Osteocyte (in vitro differentiated cells): Measurements from ENCODE around the gene BTK. TPM values are rescaled to one million over a fixed set of nuclear protein-coding genes. Genes with fewer than 3 reads are reported as not detected.
A peak's percentile ranks its signal among the peaks of the same experiment; 100 is the strongest.

Source experiments
- DNase-seq: peaks from one replicate; pipeline ENCODE4 v3.0.0; 2021; ENCODE audit warnings: mixed read lengths; ENCODE audit not compliant: unreplicated experiment; ENCODE audit errors: extremely low spot score
- H3K27ac Mint-ChIP-seq: one replicate; pipeline ENCODE4 v1.8.0; 2021; ENCODE audit warnings: mild to moderate bottlenecking, mixed read lengths; ENCODE audit not compliant: unreplicated experiment
- H3K27me3 Mint-ChIP-seq: one replicate; pipeline ENCODE4 v1.8.0; 2021; ENCODE audit warnings: mixed read lengths; ENCODE audit not compliant: unreplicated experiment
- H3K36me3 Mint-ChIP-seq: one replicate; pipeline ENCODE4 v1.8.0; 2021; ENCODE audit warnings: mixed read lengths; ENCODE audit not compliant: unreplicated experiment
- H3K4me1 Mint-ChIP-seq: one replicate; pipeline ENCODE4 v1.8.0; 2021; ENCODE audit warnings: mixed read lengths; ENCODE audit not compliant: unreplicated experiment
- H3K4me3 Mint-ChIP-seq: one replicate; pipeline ENCODE4 v1.8.0; 2021; ENCODE audit warnings: mild to moderate bottlenecking, moderate library complexity, mixed read lengths; ENCODE audit not compliant: unreplicated experiment
- H3K9me3 Mint-ChIP-seq: one replicate; pipeline ENCODE4 v1.8.0; 2021; ENCODE audit warnings: mixed read lengths; ENCODE audit not compliant: unreplicated experiment
- CTCF ChIP-seq: fragments of 200-600 bp; sonication (generic); IDR thresholded peaks from 2 replicates; pipeline ENCODE4 v1.5.0; 2021; ENCODE audit warnings: antibody characterized with exemption, mild to moderate bottlenecking, moderate library complexity
- total RNA-seq: library from RNA; stranded (reverse); gene quantifications from 2 replicates; pipeline ENCODE4 v1.2.1, GENCODE V29; 2021

The BTK gene
- total RNA-seq, 1 donor from 2014 or later: not detected

GRCh38 chrX:101360390-101360789, 25.6 kb downstream of the BTK start:
- DNase-seq: no peak
- Mint-ChIP-seq H3K4me1 (no peaks in the 10 kb centered on the region), H3K9me3 (peaks cover 7% of the 10 kb centered on the region), H3K36me3 (no peaks in the 10 kb centered on the region), H3K27ac (no peak overlapping the region), H3K4me3 (no peak overlapping the region), H3K27me3 (no peaks in the 10 kb centered on the region)
- TF ChIP-seq CTCF: no peak

GRCh38 chrX:101359966-101360365, 26.0 kb downstream of the BTK start:
- Mint-ChIP-seq H3K4me1 (no peaks in the 10 kb centered on the region), H3K27ac (no peak overlapping the region), H3K4me3 (no peak overlapping the region), H3K27me3 (peaks cover 2% of the 10 kb centered on the region), H3K36me3 (no peaks in the 10 kb centered on the region), H3K9me3 (peaks cover 7% of the 10 kb centered on the region)
- TF ChIP-seq CTCF: no peak
- DNase-seq: no peak

GRCh38 chrX:101357166-101357795, 28.7 kb downstream of the BTK start:
- no peak for DNase-seq
- peak; percentile 20 for TF ChIP-seq CTCF
- Mint-ChIP-seq H3K36me3 (no peaks in the 10 kb centered on the region), H3K4me3 (no peak overlapping the region), H3K27me3 (peaks cover 2% of the 10 kb centered on the region), H3K9me3 (peaks cover 7% of the 10 kb centered on the region), H3K27ac (no peak overlapping the region), H3K4me1 (no peaks in the 10 kb centered on the region)

GRCh38 chrX:101349193-101349562, 36.8 kb downstream of the BTK start:
- H3K4me3 Mint-ChIP-seq: peak overlapping the region; percentile 87
- DNase-seq: no peak
- H3K27me3 Mint-ChIP-seq: no peaks in the 10 kb centered on the region
- peaks cover 11% of the 10 kb centered on the region for H3K4me1 Mint-ChIP-seq
- H3K36me3 Mint-ChIP-seq: no peaks in the 10 kb centered on the region
- no peaks in the 10 kb centered on the region for H3K9me3 Mint-ChIP-seq
- no peak for TF ChIP-seq CTCF
- H3K27ac Mint-ChIP-seq: peak overlapping the region; percentile 96

GRCh38 chrX:101348452-101349192, 37.4 kb downstream of the BTK start, which contains the start of gene TIMM8A:
TSS of gene TIMM8A (minus strand) at chrX:101348742. CDS start at chrX:101348664, 78 bp downstream.
- Mint-ChIP-seq H3K4me3 (peak within 1 kb of the TSS; percentile 87), H3K27me3 (no peaks in the 10 kb centered on the region), H3K4me1 (peaks cover 11% of the 10 kb centered on the region), H3K9me3 (no peaks in the 10 kb centered on the region), H3K36me3 (no peaks in the 10 kb centered on the region), H3K27ac (peak within 1 kb of the TSS; percentile 96)
- no peak for TF ChIP-seq CTCF
- peak; percentile 87 for DNase-seq
